HL-60 (cell line): ENCODE measurements around the gene TTLL11.

Experiments used
- CTCF ChIP-seq: IDR thresholded peaks from one replicate; pipeline ENCODE4 v1.5.1; 2011; ENCODE audit warnings: low read length, control low read depth, inconsistent platforms; ENCODE audit not compliant: insufficient read depth
- POLR2AphosphoS5 ChIP-seq: IDR thresholded peaks from 2 replicates; pipeline ENCODE4 v1.6.1; 2012; ENCODE audit warnings: low read depth

GRCh38 chr9:121871431-121872025 lies 221.6 kb downstream of the TTLL11 start:
- no peak for TF ChIP-seq CTCF
- no peak for TF ChIP-seq POLR2AphosphoS5
